Stimulated activated CD8-positive, alpha-beta memory T cell treated with anti-CD3 and anti-CD28 coated beads, Interleukin-4, amount 100 ng/mL, for 4 hours (primary cell): Measurements from ENCODE around the gene SPTBN1.
"Not testable (repeated sequence)": the region's sequence is repeated elsewhere in the genome, so short reads cannot be mapped to it uniquely, and the experiment has no call there.

Experiments
- DNase-seq, 2 donors: peaks; one replicate each; pipeline ENCODE4 v3.0.0-alpha.2; 2020; ENCODE audit warnings: low read depth in 2 of 2, low spot score in 1 of 2

Gene SPTBN1

GRCh38 chr2:54469484-54470053 lies 13.4 kb downstream of the SPTBN1 start:
- DNase-seq: no peak

GRCh38 chr2:54470266-54470938 lies 14.3 kb downstream of the SPTBN1 start:
- no peak for DNase-seq

GRCh38 chr2:54471221-54471711 lies 15.1 kb downstream of the SPTBN1 start:
- DNase-seq: no peak

- DNase-seq: no peak
Measured at GRCh38 chr2:54473851-54474250, 17.7 kb downstream of the SPTBN1 start.

- no peak for DNase-seq
Measured at GRCh38 chr2:54475285-54475684, 19.2 kb downstream of the SPTBN1 start.

- DNase-seq: no peak
Measured at GRCh38 chr2:54475919-54476318, 19.8 kb downstream of the SPTBN1 start.

GRCh38 chr2:54476852-54477251 lies 20.7 kb downstream of the SPTBN1 start:
- DNase-seq: no peak

GRCh38 chr2:54477896-54478295 lies 21.8 kb downstream of the SPTBN1 start:
- no peak for DNase-seq

- no peak for DNase-seq
Measured at GRCh38 chr2:54478899-54479298, 22.8 kb downstream of the SPTBN1 start.

- no peak for DNase-seq
Measured at GRCh38 chr2:54479424-54479823, 23.3 kb downstream of the SPTBN1 start.

GRCh38 chr2:54480025-54480424 lies 23.9 kb downstream of the SPTBN1 start:
- DNase-seq: no peak

- no peak for DNase-seq
Measured at GRCh38 chr2:54481686-54482085, 25.6 kb downstream of the SPTBN1 start.

GRCh38 chr2:54482715-54483114 lies 26.6 kb downstream of the SPTBN1 start:
- DNase-seq: no peak

- no peak for DNase-seq
Measured at GRCh38 chr2:54483426-54483825, 27.3 kb downstream of the SPTBN1 start.

GRCh38 chr2:54485756-54486155 lies 29.6 kb downstream of the SPTBN1 start:
- DNase-seq: not testable (repeated sequence)

GRCh38 chr2:54486766-54487165 lies 30.6 kb downstream of the SPTBN1 start:
- DNase-seq: no peak

- no peak for DNase-seq
Measured at GRCh38 chr2:54490863-54491262, 34.7 kb downstream of the SPTBN1 start.

- no peak for DNase-seq
Measured at GRCh38 chr2:54492335-54492734, 36.2 kb downstream of the SPTBN1 start.

GRCh38 chr2:54494087-54494486 lies 38.0 kb downstream of the SPTBN1 start:
- DNase-seq: no peak

GRCh38 chr2:54496920-54497319 lies 40.8 kb downstream of the SPTBN1 start:
- DNase-seq: no peak

GRCh38 chr2:54497763-54498680 lies 41.9 kb downstream of the SPTBN1 start:
- no peak for DNase-seq

GRCh38 chr2:54499661-54500060 lies 43.5 kb downstream of the SPTBN1 start:
- DNase-seq: no peak
